Liver (tissue), 3 donors: ENCODE data around the gene ROPN1L.

Source experiments
- CTCF ChIP-seq: fragments of 150-350 bp; IDR thresholded peaks from 2 replicates; pipeline ENCODE4 v1.5.1; 2017; ENCODE audit warnings: improper control_type of control experiment, low read depth, low read length; ENCODE audit not compliant: missing input control
- JUND ChIP-seq, 2 donors: IDR thresholded peaks; 2 replicates each; pipeline ENCODE4 v1.6.1; 2016; ENCODE audit warnings: antibody characterized with exemption in 2 of 2
- RAD21 ChIP-seq, 2 donors: IDR thresholded peaks; 2 replicates each; pipeline ENCODE4 v1.6.1; 2016; ENCODE audit warnings: antibody characterized with exemption in 2 of 2, mild to moderate bottlenecking in 2 of 2
- REST ChIP-seq: IDR thresholded peaks from 2 replicates; pipeline ENCODE4 v1.6.1; 2016; ENCODE audit warnings: antibody characterized with exemption, mild to moderate bottlenecking
- donor health status: healthy.
- donor health status: healthy.

GRCh38 chr5:10461041-10461440, 19.4 kb downstream of the ROPN1L start:
- TF ChIP-seq CTCF, result no peak
- TF ChIP-seq RAD21 (IDR thresholded peaks at IDR 0.05), result no peak
- no peak for TF ChIP-seq JUND (IDR thresholded peaks at IDR 0.05)
- TF ChIP-seq REST, result no peak
